GM18907 (cell line): Measurements from ENCODE around the gene NDUFC2.
"Not testable (repeated sequence)": the region's sequence is repeated elsewhere in the genome, so short reads cannot be mapped to it uniquely, and the experiment has no call there.

Source experiments
- ATAC-seq: cut with Tn5 transposase; IDR thresholded peaks from one replicate; pipeline ENCODE4 v1.9.1; 2021; ENCODE audit warnings: mild to moderate bottlenecking, moderate library complexity; ENCODE audit not compliant: unreplicated experiment

Gene NDUFC2

DNA sequence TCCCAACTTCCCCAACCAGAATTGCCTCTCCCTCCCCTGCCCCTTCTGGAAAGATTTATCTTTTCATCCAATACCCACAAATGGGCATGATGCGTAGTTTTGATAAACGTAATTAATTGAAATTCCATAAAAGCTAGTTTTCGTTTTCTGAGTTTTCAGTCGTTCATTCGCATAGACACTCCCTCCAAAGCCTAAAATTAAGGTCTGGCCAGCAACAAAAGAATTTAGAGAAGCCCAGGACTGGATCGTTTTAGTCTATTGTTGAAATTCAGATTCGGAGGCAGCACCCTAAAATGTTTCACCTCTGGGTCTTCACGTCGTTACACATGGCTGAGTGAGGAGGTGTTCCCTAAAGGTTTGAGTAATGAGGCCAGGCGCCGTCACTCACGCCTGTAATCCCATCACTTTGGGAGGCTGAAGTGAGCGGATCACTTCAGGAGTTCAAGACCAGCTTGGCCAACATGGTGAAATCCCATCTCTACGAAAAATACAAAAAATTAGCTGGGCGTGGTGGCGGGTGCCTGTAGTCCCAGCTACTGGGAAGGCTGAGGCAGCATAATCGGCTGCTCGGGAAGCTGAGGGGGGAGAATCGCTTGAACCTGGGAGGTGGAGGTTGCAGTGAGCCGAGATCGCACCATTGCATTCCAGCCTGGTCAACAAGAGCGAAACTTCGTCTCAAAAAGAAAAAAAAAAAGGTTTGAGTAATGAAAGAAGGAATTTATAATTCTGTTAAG lies 589 bp upstream of the NDUFC2 start:
- ATAC-seq = no peak

DNA sequence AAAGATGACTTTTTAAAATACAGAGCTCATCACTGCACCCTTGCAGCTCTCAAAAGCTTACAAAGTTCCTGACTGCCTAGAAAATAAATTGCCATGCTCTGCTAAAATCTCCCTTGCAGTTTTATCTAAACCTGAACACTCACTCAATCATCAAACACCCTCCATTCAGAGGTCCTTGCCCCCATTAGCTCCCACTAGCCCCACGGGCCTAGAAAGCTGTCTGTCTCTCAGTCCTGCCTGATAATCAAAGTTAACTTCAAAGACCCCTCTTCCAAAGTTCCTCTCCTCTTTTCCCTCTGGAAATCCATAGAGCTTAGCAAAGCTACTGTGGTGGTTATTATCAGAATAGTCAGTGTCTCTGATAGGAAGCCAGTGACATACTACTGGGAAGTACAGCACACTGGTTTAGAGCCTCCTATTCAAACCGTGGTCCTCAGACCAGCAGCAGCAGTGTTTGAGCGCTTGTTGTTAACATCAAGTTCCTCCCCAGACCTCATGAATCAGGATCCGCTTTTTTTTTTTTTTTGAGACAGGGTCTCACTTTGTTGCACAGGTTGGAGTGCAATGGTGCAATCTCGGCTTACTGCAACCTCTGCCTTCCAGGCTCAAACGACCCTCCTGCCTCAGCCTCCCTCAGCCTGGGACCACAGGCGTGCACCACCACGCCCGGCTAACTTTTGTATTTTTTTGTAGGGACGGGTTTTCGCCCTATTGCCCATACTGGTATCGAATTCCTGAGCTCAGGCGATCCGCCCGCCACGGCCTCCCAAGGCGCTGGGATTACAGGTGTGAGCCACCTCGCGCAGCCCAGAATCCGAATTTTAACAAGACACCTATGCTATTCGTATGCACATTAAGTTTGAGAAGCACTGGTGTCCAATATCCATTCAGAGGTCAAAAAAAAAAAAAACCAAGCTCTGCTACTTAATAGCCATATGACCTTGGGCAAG lies 1.2 kb downstream of the NDUFC2 start:
- ATAC-seq = no peak

DNA sequence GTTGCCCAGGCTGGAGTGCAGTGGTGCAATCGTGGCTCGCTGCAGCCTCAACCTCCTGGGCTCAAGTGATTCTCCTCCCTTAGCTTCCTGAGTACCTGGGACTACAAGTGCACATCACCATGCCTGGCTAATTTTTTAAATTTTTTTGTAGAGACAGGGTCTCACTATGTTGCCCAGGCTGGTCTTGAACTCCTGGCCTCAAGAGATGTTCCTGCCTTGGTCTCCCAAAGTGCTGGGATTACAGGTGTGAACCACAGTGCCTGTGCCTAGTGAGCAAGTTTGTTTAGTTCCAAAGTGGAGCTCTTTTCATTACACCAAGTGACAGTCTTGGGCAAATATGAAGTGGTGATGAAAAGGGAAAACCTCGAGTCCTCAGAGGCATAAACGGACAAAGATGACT lies 2.1 kb downstream of the NDUFC2 start:
- not testable (repeated sequence) for ATAC-seq

DNA sequence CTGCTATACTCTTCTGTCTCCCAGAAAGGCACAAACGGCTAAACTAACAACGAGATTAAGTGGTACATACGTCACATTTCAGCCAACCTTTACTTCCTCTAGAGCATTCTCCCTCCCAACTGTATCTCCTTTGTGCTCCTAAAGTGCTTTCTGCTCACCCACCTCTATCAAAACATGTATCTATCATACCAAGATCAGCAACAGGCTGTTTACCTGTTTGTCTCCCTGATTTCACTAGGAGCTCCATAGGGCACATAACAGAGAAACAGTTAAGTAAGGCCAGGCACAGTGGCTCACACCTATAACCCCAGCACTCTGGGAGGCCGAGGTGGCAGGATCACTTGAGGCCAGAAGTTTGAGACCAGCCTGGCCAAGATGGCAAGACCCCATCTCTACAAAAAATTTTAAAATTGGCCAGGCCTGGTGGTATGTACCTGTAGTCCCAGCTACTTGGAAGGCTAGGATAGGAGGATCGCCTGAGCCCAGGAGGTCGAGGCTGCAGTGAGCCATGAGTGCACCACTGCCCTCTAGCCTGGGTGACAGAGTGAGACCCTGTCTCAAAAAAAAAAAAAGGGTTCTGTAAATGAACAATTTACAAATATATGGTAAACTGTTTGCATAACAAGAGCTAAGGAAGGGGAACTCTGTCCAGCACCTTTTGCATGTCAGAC lies 2.8 kb downstream of the NDUFC2 start:
- ATAC-seq = no peak

DNA sequence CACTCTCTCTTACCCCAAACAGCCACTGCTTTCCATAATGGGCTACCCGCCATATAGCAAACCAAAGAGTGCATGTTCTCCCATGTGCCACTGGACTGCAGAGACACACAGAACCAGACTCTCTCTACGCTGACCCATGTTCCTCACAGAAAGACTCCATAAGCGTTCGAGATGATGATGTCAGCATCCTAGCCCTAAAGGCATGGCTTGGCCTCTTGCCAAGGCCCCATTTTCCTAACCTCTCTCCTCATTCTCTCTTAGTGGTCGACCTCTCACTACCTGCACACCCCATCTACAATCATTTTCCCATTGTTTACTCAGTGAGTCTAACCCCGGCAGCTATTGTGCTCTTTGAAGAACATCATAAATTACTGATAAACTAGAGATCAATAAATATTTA lies 4.9 kb downstream of the NDUFC2 start:
- no peak for ATAC-seq

DNA sequence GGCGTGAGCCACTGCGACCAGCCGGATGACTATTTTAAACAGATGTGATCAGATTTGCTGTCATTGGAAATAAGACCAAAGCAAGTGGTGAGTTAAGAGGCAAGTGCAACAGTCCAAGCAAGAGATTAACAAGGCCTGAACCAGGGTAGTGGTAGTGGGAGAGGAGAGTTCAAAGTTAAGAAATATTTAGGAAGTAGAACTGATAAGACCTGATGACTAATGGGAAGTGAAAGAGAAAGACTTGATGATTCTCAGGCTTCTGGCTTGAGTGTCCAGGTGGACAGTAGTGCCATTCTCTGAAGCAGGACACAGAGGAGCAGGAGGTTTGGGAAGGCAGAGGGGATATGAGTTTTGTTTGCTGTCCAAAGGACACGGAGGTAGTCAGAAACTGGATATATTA lies 7.2 kb downstream of the NDUFC2 start:
- no peak for ATAC-seq

DNA sequence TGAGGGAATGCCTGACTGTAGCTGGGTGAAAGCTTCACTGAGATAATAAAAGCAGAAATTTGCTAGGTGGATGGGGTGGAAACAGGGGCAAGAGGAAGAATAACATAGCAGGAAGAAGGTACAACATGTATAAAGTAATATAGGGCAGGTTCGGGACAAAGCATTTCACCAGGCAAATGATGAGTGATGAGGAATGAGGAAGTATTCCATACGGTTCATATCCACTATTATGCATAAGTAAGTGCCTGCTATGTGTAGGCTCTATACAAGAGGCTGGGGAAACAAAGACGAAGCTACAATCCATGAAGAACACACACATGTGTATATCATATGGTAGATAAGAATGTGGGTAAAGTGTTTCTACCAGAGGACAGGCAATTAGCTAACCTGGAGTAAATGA lies 7.9 kb downstream of the NDUFC2 start:
- no peak for ATAC-seq

DNA sequence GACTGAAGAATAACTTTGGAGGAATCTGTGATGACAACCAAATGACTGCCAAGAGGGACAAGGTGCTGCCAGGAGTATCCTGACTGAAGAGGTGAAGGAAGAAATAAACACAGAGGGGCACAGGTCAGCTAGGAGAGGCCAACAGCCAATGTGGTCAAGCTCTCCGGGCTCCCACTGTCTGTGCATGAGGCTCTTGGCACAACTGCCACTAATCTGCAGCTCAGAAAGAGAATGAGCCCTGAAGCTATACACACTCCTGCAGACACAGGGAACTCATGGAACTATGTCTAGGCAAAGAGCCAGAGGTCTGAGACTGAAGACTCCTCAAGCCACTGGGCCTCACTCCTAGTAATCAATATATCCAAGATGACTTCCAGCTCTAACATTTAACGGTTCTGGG lies 9.0 kb downstream of the NDUFC2 start:
- ATAC-seq = no peak

DNA sequence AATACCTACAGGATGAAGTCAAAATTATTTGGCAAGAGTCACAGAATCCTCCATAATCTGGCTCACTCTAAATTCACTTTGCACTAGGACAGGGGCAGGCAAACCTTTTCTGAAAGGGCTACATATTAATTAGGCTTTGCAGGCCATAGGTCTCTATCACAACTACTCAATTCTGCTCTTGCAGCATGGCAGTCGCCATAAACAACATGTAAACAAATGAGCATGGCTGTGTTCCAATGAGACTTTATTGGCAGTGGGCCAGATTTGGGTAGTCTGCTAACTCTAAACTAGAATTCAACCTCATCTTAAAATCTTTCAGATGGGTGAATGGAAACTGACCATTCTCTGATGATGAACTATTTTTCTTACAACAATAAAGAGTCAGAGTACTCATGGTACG lies 10.2 kb downstream of the NDUFC2 start:
- ATAC-seq = no peak

DNA sequence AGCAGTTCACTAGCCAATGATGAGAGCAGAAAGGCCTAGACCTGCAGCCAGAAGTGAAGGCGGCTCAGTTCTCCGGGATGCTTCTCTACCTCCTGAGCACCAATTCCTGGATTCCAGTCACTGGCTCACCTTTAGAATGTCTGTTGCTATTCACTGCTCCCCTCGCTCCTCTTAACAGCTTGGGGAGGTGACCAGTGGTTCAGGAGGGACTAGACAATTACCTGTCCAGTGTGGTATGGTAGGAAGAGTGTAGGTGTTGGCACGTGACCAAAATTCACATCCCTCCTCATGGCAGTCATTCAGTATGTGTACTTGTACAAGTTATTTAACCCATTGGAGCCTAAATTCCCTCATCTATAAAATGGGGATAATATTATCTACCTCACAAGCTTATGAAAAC lies 12.0 kb downstream of the NDUFC2 start:
- ATAC-seq = no peak

DNA sequence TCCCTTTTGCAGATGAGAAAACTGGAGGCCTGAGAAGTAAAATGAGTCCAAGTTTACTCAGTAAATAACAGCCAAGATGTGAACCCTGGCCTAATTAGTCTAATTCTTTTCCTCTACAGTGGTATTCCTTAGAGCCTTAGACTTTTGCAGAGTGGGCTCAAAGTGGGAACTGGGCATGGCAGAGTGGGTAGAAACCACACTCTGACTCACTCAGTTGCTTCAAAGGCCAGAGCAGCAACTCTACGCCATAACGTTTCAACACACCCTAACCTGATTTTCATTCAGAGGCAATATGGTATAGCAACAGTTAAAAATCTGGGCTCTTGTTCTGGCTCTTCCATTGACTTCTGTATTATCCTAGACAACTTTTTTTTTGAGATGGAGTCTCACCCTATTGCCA lies 13.2 kb downstream of the NDUFC2 start:
- no peak for ATAC-seq

DNA sequence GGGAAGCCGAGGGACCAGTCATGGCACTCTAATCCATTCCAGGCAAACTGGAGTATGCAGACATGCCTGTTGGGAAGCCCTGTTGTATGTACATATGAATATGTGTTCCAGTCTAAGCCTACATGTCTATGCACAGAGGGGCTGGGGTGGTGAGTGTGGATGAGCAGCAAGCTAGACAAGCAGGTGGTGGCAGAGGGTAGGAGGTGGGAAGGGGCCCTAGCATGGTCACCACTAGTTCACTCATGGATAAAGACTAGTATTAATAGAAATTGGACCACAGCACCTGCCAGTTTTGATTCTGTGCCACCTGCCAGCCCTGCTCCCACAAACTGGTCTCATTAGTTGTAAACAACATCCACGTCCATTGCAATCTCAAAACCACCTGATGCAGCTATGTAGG lies 14.5 kb downstream of the NDUFC2 start:
- no peak for ATAC-seq

DNA sequence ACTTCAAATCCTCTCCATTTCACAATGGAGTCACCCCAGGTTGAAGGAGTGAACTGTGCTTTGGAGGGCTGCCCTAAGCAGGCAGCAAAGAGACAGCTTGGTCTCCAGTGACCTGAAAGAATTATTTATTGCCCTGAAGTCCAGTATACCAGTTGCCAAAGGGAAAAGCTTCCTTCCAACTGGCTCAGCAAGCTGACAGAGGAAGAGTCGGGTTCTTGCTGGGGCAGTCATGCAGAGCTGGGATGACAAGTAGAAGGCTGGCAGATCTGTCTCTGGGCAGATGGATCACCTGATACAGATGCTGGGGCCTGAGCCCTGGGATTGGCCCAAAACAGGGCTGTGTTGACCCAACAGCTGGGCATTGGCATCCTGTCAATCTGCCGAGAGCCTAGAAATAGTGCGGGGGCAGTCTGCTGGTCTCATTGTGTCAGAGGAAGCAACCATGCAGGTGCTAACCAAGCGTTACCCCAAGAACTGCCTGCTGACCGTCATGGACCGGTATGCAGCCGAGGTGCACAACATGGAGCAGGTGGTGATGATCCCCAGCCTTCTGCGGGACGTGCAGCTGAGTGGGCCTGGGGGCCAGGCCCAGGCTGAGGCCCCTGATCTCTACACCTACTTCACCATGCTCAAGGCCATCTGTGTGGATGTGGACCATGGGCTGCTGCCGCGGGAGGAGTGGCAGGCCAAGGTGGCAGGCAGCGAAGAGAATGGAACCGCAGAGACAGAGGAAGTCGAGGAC lies 16.1 kb downstream of the NDUFC2 start, which contains the start of gene THRSP:
Gene THRSP (plus strand): TSS at position 422 of the 742 bp plus-strand sequence. CDS start 21 bp downstream, at position 443.
- no peak for ATAC-seq

DNA sequence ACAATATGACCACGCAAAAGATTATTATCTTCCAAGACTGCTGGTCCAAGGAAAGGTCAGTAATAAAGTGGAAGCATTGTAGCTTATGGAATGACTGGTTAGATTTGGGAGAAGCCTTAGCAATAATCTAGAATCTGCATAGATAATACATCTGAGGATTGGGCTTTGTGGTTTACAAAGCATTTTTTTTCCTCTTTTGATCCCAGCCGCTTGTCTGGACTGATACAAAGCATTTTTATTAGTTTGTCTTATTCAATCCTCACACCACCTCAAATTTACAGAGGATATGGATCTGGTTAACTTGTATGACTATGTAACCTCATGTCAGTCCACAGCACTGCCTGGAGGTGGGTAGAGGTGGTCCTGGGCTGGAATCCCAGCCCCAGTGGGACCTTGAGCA lies 17.0 kb downstream of the NDUFC2 start:
- ATAC-seq = no peak

DNA sequence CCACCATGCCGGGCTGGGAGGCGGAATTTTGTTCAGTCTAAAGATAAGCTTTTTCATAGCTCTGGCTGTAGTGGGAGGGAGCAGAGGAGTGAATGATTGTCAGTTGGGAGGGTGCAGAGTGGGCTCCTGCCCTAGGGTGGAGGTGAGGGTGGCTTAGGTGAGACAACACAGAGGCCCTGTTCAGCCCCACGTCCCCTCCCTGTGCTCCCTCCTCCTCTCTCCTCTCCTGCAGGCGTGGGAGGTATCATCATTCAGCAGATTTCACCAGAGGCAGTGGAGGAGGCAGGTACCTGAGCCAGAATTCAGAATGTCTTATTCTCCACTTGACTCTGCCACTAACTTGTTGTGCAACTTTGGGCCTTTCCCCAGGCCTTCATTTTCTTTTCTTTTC lies 17.7 kb downstream of the NDUFC2 start:
- no peak for ATAC-seq

DNA sequence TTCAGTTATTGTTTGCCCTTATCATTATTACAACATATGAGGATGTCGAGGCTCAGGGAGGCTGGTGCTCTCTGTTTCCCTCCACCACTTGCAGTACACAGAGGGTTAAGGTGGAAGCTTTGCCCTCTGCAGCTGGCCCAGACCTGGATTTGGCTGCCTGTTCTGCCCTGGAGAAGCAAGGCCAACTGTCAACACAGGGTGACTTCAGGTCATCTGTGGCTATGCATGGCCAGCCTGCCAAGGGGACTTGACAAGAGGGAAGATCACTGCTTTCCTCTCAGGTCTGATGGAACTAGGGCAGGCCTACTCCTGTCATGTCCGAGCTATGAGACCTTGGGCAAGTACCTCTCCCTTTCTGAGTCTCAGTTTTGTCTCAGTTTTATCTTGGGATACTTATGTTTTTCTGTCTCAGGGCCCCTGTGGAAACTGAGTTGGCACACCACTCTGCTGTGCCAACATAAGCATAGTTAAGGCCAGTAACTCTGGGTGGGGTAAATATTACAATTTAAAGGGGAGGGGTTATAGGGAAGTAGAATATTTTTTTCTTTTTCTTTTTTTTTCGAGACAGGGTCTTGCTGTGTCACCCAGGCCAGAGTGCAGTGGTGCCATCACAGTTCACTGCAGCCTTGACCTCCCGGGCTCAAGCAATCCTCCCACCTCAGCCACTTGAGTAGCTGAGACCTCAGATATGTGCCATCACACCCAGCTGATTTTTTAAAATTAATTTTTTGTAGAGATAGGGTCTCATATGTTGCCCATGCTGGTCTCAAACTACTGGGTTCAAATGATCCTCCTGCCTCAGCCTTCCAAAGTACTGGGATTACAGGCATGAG lies 18.4 kb downstream of the NDUFC2 start:
- no peak for ATAC-seq

DNA sequence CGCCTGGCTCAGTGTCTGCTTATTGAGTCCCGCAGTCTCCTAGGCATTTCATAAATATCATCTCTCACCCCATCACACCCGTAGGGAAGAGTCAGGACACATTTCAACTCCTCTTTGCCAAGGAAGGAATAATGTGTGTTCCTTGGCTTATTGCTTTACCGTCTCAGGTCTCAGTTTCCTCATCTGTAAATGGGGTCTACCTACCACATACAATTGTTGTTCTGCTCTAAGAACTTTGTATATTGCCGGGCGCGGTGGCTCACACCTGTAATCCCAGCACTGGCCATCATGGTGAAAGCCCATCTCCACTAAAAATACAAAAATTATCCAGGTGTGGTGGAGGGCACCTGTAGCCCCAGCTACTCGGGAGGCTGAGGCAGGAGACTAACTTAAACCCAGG lies 19.1 kb downstream of the NDUFC2 start:
- ATAC-seq = no peak

DNA sequence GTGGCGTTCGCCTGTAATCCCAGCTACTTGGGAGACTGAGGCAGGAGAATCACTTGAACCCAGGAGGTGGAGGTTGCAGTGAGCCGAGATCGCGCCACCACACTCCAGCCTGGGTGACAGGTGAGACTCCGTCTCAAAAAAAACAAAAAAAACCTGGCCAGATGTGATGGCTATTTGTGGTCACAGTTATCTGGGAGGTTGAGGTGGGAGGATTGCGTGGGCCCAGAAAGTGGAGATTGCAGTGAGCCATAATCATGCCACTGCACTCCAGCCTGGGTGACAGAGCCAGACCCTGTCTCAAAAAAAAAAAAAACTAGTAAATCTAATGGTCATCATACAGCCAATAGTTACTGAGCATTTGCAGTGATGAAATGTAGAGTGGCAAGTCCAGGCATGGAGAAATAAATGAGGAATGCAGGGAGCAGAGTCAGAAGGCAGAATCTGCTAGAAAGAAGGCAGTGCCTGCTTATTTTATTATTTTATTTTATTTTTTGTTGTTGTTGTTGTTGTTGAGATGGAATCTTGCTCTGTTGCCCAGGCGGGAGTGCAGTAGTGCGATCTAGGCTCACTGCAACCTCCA lies 19.8 kb downstream of the NDUFC2 start:
- ATAC-seq = not testable (repeated sequence)

DNA sequence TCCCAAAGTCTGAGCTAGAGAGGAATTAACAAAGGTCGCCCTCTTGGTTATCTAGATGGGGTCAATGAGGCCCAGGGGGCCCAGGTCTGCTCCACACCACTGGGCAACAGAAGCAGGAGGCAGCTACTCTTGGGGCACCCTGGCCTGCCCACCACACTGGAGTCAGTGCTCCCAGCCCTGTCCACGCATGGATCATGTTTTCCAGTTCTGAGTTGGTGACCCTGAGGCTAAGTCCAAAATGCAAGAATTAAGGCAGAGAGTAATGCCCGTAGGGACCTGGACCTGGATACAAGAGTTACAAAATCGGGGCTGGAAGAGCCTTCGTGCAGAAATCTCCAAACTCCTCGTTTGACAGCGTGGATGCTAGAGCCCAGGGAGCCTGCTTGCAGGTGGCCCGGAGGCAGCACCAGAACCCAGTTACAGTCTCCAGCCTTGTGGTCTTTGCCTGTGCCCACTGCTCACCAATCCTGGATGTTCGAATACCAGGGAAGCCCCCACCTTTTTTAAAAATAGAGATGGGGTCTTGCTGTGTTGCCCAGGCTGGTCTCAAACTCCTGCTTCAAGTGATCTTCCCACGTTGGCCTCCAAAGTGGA lies 22.1 kb downstream of the NDUFC2 start:
- ATAC-seq = no peak
